HG02798 (cell line): ENCODE measurements around the gene SERINC2.
"Not testable (repeated sequence)": the region's sequence is repeated elsewhere in the genome, so short reads cannot be mapped to it uniquely, and the experiment has no call there.

Experiments
- ATAC-seq: cut with Tn5 transposase; IDR thresholded peaks from one replicate; pipeline ENCODE4 v1.9.1; 2021; ENCODE audit warnings: mild to moderate bottlenecking; ENCODE audit not compliant: unreplicated experiment, poor library complexity

The SERINC2 gene

DNA sequence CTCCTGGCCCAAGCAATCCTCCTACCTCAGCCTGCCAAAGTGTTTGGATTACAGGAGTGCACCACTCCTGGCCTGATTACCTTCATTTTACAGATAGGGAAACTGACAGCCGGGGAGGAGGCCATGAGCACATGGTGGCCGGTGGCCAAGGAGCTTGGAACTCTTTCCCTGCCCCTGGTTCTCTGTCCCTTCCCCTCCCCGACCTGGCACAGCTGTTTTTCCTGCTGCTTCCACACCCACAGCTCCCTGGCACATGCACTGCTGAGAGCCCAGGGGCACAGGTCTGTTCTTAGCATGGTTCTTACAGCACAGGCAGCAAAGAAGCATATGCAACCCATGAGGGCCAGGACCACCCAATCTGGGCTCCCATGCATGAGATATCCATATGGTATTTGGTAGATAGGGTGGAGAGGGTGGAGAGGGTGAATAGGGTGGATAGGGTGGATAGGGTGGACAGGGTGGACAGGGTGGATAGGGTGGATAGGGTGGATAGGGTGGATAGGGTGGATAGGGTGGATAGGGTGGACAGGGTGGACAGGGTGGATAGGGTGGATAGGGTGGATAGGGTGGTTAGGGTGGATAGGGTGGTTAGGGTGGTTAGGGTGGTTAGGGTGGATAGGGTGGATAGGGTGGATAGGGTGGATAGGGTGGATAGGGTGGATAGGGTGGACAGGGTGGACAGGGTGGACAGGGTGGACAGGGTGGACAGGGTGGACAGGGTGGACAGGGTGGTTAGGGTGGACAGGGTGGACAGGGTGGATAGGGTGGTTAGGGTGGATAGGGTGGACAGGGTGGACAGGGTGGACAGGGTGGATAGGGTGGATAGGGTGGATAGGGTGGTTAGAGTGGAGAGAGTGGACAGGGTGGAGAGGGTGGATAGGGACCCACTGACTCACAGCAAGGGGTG, 18.6 kb downstream of the SERINC2 start:
- ATAC-seq, result not testable (repeated sequence)

- no peak for ATAC-seq
These were observed 19.8 kb downstream of the SERINC2 start for GRCh38 chr1:31432592-31433395.

DNA sequence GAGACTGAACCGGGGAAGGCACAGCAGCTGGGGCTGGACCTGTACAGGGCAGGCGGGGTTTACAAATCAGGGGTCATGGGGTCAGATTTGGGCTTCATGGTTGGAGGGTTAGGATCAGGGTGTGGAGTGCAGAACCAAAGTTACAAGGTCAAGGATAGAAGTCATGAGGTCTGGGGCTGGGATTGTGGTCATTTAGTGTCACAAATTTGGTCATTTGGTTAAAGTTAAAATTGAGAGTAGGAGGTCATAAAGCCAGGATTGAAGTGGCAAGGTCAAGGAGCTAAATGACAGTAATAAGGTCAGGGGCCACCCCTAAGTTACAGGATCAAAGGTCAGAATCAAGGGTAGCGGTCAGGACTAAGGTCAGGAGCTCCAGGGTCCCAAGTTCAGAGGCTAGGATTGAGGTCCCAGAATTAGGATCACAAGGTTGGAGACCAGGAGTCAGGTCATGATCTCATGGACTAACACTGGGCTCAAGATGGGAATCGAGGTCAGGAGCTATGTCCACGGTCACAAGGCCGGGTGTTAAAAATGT, 20.4 kb downstream of the SERINC2 start:
- ATAC-seq, result no peak

GRCh38 chr1:31434101-31434871, 21.3 kb downstream of the SERINC2 start:
- ATAC-seq, result no peak

DNA sequence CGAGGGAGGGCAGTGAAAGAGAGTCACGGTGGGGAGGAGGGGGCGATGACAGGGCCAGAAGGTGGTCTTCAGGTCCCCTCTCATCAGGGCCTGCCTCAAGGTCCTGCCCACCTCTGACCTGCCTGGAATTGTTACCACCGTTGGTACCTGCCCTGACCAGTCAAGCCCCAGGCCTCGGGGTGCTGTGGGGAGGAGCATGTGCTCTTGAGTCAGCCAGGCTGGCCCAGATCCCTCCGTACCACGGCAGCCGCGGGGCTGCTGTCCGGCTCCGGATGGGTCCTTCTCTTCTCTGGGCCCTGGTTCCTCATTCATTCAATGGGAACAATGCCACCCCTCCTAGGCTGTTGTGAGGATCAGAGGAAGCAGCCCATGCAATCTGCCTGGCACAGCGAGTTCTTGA, 22.0 kb downstream of the SERINC2 start:
- ATAC-seq, result no peak

GRCh38 chr1:31435471-31436409, 22.7 kb downstream of the SERINC2 start:
- ATAC-seq, result no peak

- ATAC-seq, result no peak
These were observed 23.8 kb downstream of the SERINC2 start for GRCh38 chr1:31436596-31437432.

DNA sequence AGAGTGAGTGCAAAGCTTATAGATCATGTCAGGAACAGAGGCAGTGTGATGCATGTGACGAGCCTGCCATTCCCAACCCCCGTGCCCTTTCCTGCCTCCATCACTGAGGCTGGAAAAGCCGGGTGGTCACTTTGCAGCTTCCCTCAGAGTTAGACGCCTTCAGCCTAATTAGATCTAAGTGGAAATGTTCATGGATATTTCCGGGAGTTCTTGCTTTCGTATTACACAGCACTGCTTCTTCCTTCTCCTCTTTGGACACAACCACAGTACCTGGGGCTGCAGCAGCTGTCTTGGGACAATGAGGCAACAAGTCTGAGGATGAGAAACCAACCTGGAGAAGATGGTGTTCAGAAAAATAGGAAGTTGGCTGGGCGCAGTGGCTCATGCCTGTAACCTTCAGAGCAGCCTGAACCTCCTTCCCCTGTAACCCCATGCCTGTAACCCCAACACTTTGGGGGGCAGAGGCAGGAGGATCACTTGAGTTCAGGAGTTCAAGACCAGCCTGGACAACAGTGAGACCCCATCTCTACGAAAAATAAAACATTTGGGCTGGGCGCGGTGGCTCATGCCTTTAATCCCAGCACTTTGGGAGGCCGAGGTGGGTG, 24.5 kb downstream of the SERINC2 start:
- no peak for ATAC-seq

DNA sequence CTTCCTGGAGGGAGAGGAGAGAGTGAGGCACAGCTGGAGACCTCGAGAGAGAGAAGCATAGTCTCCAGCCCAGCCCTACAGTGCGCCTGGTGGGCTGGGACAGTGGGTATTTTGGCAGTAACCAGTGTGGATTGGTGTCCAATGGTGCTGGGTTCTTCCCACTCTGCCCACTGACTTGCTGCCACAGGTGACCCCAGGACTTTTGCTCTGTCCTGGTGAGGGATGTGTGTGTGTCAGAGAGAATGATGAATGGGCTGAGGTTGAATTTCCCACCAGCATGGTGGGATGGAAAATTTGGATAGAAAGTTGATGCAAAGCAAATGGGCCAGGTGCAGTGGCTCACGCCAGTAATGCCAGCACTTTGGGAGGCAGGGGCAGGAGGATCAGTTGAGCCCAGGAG, 26.3 kb downstream of the SERINC2 start:
- no peak for ATAC-seq

DNA sequence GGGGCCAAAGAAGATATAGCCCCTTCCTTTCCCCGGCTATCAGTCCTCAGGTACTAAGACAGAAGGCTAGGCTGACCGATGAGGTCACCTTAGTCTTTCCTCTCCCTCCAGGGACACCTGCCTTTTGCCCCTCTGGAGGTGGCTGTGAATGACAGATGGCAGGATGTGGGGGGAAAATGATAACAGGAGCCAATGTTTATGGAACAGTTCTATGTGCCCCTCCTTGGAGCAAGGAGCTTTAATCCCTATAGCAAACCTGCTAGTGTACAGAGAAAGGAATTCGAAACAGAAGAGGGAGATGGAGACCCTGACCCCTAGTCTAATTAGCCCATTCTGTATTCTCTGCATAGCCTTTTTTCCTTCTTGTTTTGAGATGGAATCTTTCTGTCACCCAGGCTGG, 28.1 kb downstream of the SERINC2 start:
- no peak for ATAC-seq

- ATAC-seq, result no peak
These were observed 28.5 kb downstream of the SERINC2 start for GRCh38 chr1:31441558-31441957.

DNA sequence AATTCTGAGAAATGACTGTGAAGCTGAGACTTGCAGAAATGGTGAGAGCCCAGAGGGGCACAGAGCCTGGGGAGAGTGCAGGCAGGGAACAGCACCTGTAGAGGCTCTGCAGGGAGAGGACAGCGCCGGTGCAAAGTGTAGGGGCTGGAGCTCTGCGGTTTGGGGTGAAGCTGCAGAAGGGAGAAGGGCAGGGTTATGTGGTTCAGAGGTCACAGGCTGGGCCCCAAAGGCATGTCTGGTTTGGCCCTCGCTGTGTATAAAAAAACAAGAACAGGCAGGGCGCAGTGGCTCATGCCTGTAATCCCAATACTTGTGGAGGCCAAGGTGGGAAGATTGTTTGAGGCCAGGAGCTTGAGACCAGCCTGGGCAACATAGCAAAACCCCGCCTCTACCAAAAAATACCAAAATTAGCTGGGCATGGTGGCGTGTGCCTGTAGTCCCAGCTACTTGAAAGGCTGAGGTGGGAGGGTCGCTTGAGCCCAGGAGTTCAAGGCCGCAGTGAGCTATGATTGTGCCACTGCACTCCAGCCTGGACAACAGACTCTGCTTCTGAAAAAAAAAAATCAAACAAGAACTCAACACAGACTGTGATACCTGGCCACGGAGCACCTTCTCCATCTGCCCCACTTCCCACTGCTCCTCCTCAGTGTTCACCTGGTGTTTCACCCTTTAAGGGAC, 29.1 kb downstream of the SERINC2 start:
- no peak for ATAC-seq

DNA sequence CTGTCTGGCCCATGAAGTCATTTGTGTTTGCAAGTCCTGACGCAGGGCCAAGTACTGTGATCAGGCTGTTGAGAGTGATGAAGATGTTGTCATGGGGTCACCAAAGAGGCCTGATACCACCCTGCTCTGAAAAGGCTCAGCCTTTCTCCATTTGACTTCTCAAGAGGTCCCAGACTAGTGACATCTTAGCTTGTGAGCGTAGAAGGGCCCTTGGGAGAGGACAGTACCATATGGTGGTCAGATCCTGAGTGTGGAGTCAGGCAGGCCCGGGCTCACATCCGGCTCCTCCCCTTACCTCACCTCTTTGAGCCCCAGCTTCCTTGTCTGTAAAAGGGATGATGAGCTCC, 29.6 kb downstream of the SERINC2 start:
- ATAC-seq, result no peak

DNA sequence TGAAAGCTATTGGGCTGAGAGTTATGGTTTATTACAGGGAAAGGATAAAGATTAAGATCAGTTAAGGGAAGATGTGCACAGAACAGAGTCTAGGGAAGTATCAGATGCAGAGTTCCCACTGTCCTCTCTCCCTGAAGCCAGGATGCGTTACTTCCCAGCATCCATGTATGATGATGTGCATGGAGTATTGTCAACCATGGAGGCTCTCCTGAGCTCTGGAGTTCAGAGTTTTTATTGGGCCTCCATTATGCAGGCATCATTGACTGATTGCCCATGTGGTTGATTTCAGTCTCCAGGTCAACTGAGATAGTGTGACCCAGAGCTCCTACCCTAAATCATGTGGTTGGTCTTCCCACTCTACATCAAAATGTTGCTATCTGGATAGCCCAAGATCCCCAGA, 30.7 kb downstream of the SERINC2 start:
- ATAC-seq, result no peak

GRCh38 chr1:31444725-31445448, 31.9 kb downstream of the SERINC2 start:
- ATAC-seq, result no peak

GRCh38 chr1:31445951-31446350, 32.9 kb downstream of the SERINC2 start:
- no peak for ATAC-seq

DNA sequence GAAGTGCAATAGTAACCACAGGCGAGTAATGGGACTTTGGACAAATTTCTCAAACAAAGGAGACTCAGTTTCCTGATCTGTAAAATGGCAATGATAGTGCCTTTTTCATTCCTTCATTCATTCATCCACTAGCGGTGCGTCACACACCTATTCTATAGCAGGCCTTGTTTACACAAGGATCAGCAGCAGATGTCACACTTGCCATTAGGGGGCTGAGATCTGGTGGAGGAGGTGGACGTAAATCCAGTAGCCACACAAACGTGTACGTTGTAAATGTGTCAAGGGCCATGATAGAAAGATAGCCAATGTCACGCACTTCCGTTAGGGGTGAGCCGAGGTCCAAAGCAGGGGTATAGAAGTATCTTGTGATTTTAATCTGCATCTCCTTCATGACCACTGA, 34.2 kb downstream of the SERINC2 start:
- ATAC-seq, result no peak
